ENCODE data around the gene IL10RA. TPM values are rescaled to one million over a fixed set of nuclear protein-coding genes. Genes with fewer than 3 reads are reported as not detected.
A peak's percentile ranks its signal among the peaks of the same experiment; 100 is the strongest.

The IL10RA gene
- total RNA-seq, 6 experiments from 2014 or later, result 4.9 to 17.9 (median 7.4) TPM

GRCh38 chr11:117941976-117942654 lies 44.1 kb upstream of the IL10RA start:
- Histone ChIP-seq H3K27me3 (no peaks in the 10 kb centered on the region), H3K4me3 (no peak overlapping the region), H3K36me3 (no peaks in the 10 kb centered on the region), H3K9me3 (no peaks in the 10 kb centered on the region), H3K27ac (no peak overlapping the region), H3K4me1 (no peaks in the 10 kb centered on the region)
- WGBS (ENCODE audit: insufficient coverage, low coverage, low lambda C conversion rate, missing lambda C conversion rate), result 66% methylated on average over 6 of the region's 6 CpGs
- TF ChIP-seq POLR2A (IDR thresholded peaks at IDR 0.05) (no peak), CTCF (IDR thresholded peaks at IDR 0.05) (no peak)
- intact Hi-C loops (cut with DNase I), result loop anchor here in 1 of 2 donors (10.0 kb wide), 1 partner anchor 107 kb away; no protein-coding TSS in a partner anchor
- no peak for ATAC-seq
- no peak for DNase-seq

GRCh38 chr11:117944554-117944953 lies 41.6 kb upstream of the IL10RA start:
- no peaks in the 10 kb centered on the region for H3K36me3 ChIP-seq
- no peak for TF ChIP-seq POLR2A (IDR thresholded peaks at IDR 0.05)
- no peak for TF ChIP-seq CTCF (IDR thresholded peaks at IDR 0.05)
- DNase-seq, result no peak
- H3K4me1 ChIP-seq, result no peaks in the 10 kb centered on the region
- H3K27me3 ChIP-seq, result no peaks in the 10 kb centered on the region
- intact Hi-C loops (cut with DNase I), result loop anchor here in 1 of 2 donors (10.0 kb wide), 1 partner anchor 110 kb away; no protein-coding TSS in a partner anchor
- ATAC-seq, result no peak
- 48% methylated on average over 3 of the region's 5 CpGs for WGBS (ENCODE audit: insufficient coverage, low coverage, low lambda C conversion rate, missing lambda C conversion rate)
- H3K9me3 ChIP-seq, result no peaks in the 10 kb centered on the region
- no peak overlapping the region for H3K27ac ChIP-seq
- no peak overlapping the region for H3K4me3 ChIP-seq

- H3K27ac ChIP-seq, result no peak overlapping the region
- 53% methylated on average over 7 of the region's 7 CpGs for WGBS (ENCODE audit: insufficient coverage, low coverage, low lambda C conversion rate, missing lambda C conversion rate)
- intact Hi-C loops (cut with DNase I), result loop anchor here (5.0 to 10.0 kb wide), 2 partner anchors 103 to 110 kb away; no protein-coding TSS in a partner anchor
- no peak overlapping the region for H3K4me3 ChIP-seq
- no peaks in the 10 kb centered on the region for H3K36me3 ChIP-seq
- ATAC-seq, result no peak
- TF ChIP-seq CTCF (IDR thresholded peaks at IDR 0.05), result no peak
- TF ChIP-seq POLR2A (IDR thresholded peaks at IDR 0.05), result no peak
- no peaks in the 10 kb centered on the region for H3K4me1 ChIP-seq
- H3K27me3 ChIP-seq, result no peaks in the 10 kb centered on the region
- no peaks in the 10 kb centered on the region for H3K9me3 ChIP-seq
- DNase-seq, result no peak
Observed at GRCh38 chr11:117945047-117945810, 41.0 kb upstream of the IL10RA start.

GRCh38 chr11:117946156-117946841 lies 39.9 kb upstream of the IL10RA start:
- intact Hi-C loops (cut with DNase I), result loop anchor here (5.0 to 10.0 kb wide), 2 partner anchors 104 to 111 kb away; no protein-coding TSS in a partner anchor
- Histone ChIP-seq H3K4me3 (no peak overlapping the region), H3K36me3 (no peaks in the 10 kb centered on the region), H3K27me3 (no peaks in the 10 kb centered on the region), H3K9me3 (no peaks in the 10 kb centered on the region), H3K27ac (no peak overlapping the region), H3K4me1 (no peaks in the 10 kb centered on the region)
- no peak for DNase-seq
- no peak for TF ChIP-seq POLR2A (IDR thresholded peaks at IDR 0.05)
- TF ChIP-seq CTCF (IDR thresholded peaks at IDR 0.05), result no peak
- peak in 1 of 4 donors; percentile 24 for ATAC-seq
- WGBS (ENCODE audit: insufficient coverage, low coverage, low lambda C conversion rate, missing lambda C conversion rate), result 47% methylated on average over 3 of the region's 5 CpGs
